Endothelial cell (in vitro differentiated cells): ENCODE measurements around the gene KLF16. TPM values are rescaled to one million over a fixed set of nuclear protein-coding genes. Genes with fewer than 3 reads are reported as not detected.

Experiments used
- DNase-seq: peaks from one replicate; pipeline ENCODE4 v3.0.0; 2021; ENCODE audit warnings: low spot score
- H3K27ac Mint-ChIP-seq: one replicate; pipeline ENCODE4 v1.8.0; 2021; ENCODE audit warnings: mixed read lengths, inconsistent platforms; ENCODE audit not compliant: unreplicated experiment
- H3K27me3 Mint-ChIP-seq: one replicate; pipeline ENCODE4 v1.8.0; 2021; ENCODE audit warnings: mild to moderate bottlenecking, moderate library complexity, mixed read lengths, inconsistent platforms; ENCODE audit not compliant: unreplicated experiment
- H3K36me3 Mint-ChIP-seq: one replicate; pipeline ENCODE4 v1.8.0; 2021; ENCODE audit warnings: mild to moderate bottlenecking, low read depth, mixed read lengths, inconsistent platforms; ENCODE audit not compliant: unreplicated experiment
- H3K4me1 Mint-ChIP-seq: one replicate; pipeline ENCODE4 v1.8.0; 2021; ENCODE audit warnings: mild to moderate bottlenecking, mixed read lengths, inconsistent platforms; ENCODE audit not compliant: unreplicated experiment
- H3K4me3 Mint-ChIP-seq: one replicate; pipeline ENCODE4 v1.8.0; 2021; ENCODE audit warnings: mild to moderate bottlenecking, mixed read lengths, inconsistent platforms; ENCODE audit not compliant: unreplicated experiment
- H3K9me3 Mint-ChIP-seq: one replicate; pipeline ENCODE4 v1.8.0; 2021; ENCODE audit warnings: mixed read lengths, inconsistent platforms; ENCODE audit not compliant: unreplicated experiment
- total RNA-seq: library from RNA; stranded (reverse); fragmentation: NEBNext Ultra II Directional; extraction: Animal tissue kit (Norgen Biotek cat#: 25700); gene quantifications from one replicate; pipeline ENCODE4 v1.2.1, GENCODE V29; 2021; ENCODE audit not compliant: unreplicated experiment
- TF ChIP-seq, protein P1 (sequence below): fragments of 200-600 bp; sonication (generic); IDR thresholded peaks from one replicate; pipeline ENCODE4 v1.5.0; 2021; ENCODE audit warnings: antibody characterized with exemption; ENCODE audit not compliant: unreplicated experiment

Gene KLF16
- total RNA-seq, 1 donor from 2014 or later: 19.9 TPM

DNA sequence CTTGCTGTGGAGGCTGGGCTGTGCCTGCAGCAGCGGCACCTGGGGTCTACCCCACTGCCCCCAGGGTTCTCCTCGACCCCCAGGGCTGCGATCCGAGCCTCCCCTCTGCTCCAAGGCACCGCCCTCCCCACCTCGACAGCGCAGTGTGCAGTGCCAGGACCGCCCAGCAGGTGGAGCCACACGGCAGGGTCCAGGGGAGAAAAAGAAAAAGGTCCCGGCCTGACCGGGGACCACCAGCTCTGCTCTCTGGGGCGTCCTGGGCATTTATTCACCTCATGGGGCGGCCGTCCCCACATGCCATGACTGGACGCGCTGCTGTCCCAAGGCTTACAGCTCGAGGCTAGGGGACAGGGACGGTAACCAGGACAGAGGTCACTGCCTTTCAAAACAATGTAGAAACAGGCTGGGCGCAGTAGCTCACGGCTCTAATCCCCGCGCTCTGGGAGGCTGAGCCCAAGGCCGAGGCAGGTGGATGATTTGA, 25.7 kb downstream of the KLF16 start:
- no peak overlapping the region for H3K4me3 Mint-ChIP-seq
- peaks cover 23% of the 10 kb centered on the region for H3K4me1 Mint-ChIP-seq
- H3K36me3 Mint-ChIP-seq: peaks cover 3% of the 10 kb centered on the region
- peaks cover 15% of the 10 kb centered on the region for H3K27me3 Mint-ChIP-seq
- no peak overlapping the region for H3K27ac Mint-ChIP-seq
- DNase-seq: peak; percentile 86
- TF ChIP-seq, protein P1, sequence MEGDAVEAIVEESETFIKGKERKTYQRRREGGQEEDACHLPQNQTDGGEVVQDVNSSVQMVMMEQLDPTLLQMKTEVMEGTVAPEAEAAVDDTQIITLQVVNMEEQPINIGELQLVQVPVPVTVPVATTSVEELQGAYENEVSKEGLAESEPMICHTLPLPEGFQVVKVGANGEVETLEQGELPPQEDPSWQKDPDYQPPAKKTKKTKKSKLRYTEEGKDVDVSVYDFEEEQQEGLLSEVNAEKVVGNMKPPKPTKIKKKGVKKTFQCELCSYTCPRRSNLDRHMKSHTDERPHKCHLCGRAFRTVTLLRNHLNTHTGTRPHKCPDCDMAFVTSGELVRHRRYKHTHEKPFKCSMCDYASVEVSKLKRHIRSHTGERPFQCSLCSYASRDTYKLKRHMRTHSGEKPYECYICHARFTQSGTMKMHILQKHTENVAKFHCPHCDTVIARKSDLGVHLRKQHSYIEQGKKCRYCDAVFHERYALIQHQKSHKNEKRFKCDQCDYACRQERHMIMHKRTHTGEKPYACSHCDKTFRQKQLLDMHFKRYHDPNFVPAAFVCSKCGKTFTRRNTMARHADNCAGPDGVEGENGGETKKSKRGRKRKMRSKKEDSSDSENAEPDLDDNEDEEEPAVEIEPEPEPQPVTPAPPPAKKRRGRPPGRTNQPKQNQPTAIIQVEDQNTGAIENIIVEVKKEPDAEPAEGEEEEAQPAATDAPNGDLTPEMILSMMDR: peak; percentile 99
- H3K9me3 Mint-ChIP-seq: no peaks in the 10 kb centered on the region

DNA sequence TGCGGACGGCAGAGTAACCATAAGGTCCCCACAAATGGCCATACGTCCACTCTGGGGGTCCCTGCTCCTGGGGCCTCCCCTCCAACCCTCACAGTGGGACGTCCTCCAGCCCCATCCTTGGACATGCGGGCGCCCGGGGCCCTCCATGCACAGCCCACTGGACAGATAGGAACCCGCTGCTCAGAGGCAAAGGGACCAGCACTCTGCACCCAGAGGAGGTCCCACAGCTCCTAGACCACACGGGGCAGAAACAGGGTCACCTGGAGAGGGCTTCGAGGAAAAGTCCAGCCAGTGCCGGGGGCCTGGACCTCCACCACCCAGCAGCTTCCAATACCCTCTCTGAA, 26.2 kb downstream of the KLF16 start:
- TF ChIP-seq, protein P1: no peak
- Mint-ChIP-seq H3K27me3 (peaks cover 16% of the 10 kb centered on the region), H3K4me3 (no peak overlapping the region), H3K4me1 (peaks cover 22% of the 10 kb centered on the region), H3K36me3 (peaks cover 3% of the 10 kb centered on the region), H3K27ac (no peak overlapping the region), H3K9me3 (no peaks in the 10 kb centered on the region)
- no peak for DNase-seq

DNA sequence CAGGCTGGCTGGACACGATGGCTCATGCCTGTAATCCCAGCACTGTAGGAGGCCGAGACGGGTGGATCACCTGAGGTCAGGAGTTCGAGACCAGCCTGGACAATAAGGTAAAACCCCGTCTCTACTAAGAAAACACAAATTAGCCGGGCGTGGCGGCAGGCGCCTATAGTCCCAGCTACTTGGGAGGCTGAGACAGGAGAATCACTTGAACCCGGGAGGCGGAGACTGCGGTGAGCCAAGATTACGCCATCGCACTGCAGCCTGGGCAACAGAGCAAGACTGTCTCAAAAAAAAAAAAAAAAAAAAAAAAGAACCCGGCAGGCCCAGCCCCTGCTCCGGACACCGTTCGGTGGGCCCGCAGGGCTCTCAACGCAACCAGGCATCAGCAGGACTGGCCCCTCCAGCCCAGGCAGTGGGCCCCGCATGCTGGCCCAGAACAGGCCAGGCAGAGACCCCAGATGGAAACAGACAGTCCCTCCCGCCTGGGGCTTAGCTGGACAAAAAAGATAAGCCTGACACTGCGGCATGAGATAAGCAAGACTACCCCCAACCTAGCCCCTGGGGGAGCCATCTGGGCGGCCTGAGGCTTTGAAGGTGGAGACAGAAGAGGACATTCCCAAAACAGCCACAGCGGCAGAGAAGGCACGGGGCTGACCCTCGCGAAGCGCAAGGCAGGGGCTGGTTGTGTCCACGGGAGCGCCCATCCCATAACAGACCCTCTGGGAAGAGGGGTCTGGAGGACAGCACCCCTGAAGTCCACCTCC, 26.7 kb downstream of the KLF16 start:
- TF ChIP-seq, protein P1: no peak
- Mint-ChIP-seq H3K36me3 (peaks cover 3% of the 10 kb centered on the region), H3K9me3 (no peaks in the 10 kb centered on the region), H3K27me3 (peaks cover 15% of the 10 kb centered on the region), H3K27ac (no peak overlapping the region), H3K4me3 (peak overlapping the region; percentile 25), H3K4me1 (peaks cover 21% of the 10 kb centered on the region)
- DNase-seq: no peak

DNA sequence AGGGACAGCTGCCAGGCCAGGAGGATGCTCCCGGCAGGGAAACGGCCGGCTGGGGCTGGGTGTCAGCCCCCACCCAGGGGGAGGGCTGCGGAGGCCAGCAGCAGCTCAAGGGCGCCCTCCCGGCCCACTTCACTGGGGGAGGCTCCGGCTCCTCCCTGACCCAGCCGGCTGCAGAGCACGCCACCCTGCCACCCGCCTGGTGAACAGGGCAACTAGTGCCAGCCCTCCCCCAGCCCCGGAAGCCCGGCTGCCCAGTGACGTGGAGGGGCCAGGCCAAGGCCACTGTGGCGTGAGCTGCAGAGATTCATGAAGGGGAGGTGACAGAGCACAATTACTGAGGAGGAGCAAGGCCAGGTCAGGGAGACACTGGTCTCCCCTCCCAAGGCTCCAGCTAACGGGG, 29.8 kb downstream of the KLF16 start:
- no peak for DNase-seq
- Mint-ChIP-seq H3K9me3 (no peaks in the 10 kb centered on the region), H3K27ac (no peak overlapping the region), H3K4me3 (no peak overlapping the region), H3K36me3 (peaks cover 12% of the 10 kb centered on the region), H3K27me3 (peaks cover 13% of the 10 kb centered on the region), H3K4me1 (peaks cover 5% of the 10 kb centered on the region)
- TF ChIP-seq, protein P1: no peak

DNA sequence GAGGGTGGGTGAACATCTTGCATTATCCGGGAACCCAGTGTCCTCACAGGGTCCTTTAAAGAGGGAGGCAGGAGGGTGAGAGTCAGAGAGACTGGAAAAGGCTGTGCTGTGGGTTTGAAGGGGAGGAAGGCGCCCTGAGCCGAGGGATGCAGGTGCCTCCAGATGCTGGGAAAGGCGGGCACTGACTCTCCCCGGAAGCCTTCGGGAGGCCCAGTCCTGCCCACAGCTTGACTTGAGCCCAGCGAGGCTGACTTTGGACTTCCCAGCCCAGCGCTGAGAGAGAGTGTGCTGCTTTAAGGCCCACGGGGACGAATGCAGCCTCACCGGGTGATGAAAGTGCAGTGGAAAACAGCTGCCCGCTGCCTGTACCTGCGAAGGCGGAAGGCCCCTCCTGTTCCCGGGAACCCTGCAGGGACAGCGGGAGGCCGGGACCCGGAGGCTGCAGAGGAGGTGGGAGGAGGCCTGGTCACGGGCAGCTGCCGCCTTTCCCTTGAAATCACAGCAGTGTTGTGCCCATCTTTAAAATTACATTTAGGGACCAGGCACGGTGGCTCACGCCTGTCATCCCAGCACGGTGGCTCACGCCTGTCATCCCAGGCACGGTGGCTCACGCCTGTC, 31.2 kb downstream of the KLF16 start:
- Mint-ChIP-seq H3K27me3 (peaks cover 13% of the 10 kb centered on the region), H3K4me3 (no peak overlapping the region), H3K4me1 (peaks cover 5% of the 10 kb centered on the region), H3K27ac (no peak overlapping the region), H3K36me3 (peaks cover 12% of the 10 kb centered on the region), H3K9me3 (no peaks in the 10 kb centered on the region)
- TF ChIP-seq, protein P1: no peak
- DNase-seq: no peak
